GM19035 (cell line): ENCODE measurements around the gene SLC38A10.

ENCODE experiments used
- ATAC-seq: cut with Tn5 transposase; IDR thresholded peaks from one replicate; pipeline ENCODE4 v1.9.1; 2021; ENCODE audit not compliant: unreplicated experiment

The SLC38A10 gene

GRCh38 chr17:81299846-81300585 lies 4.9 kb upstream of the SLC38A10 start:
- no peak for ATAC-seq

- ATAC-seq: no peak
Observed at GRCh38 chr17:81298991-81299738, 4.1 kb upstream of the SLC38A10 start.

GRCh38 chr17:81298325-81298990 lies 3.4 kb upstream of the SLC38A10 start:
- ATAC-seq: no peak

GRCh38 chr17:81295676-81296381 lies 722 bp upstream of the SLC38A10 start:
- ATAC-seq: peak; percentile 9

DNA sequence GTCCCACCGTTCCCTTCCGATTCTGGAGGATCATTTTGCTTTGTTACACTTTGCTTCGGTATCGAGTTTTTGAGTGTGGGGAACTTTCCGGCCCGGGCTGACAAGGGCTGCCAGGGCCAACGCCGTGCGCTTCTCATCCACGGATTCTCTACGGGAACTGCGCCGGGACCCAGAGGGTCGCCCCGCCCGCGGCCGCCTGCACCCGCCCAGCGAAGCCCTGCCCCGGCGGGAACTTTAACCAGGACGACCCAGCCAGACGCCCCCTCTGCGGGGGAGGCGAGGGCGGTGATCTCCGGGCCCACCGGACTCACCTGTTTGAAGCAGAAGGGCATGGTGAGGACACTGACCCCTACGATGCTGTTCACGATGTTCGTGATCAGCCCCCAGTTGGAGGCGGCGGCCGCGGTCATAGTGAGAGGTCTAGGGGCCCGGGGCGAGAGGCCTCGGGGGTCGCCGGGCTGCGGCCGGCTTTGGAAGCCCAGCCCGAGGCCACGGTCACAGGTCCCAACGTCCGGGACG lies 536 bp downstream of the SLC38A10 start:
- ATAC-seq: peak; percentile 7

DNA sequence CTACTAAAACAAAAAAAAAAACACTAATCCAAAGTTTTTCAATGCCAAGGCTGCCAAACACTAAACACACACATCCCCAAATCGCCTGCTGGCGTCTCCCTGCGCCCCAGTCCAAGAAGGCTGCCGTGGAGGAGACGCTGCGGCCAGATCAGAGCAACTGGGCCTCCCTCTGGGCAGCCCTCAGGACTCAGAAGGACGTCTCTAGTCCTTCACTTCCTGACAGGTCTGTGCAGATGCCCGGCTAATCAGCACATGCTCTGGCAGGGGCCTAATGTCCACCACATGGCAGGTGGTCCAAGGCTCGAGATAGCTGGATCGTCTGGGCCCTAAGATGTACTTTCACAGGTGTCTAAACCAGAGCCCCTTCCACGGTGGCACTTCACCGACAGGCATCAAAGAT lies 2.7 kb downstream of the SLC38A10 start:
- ATAC-seq: no peak

GRCh38 chr17:81291662-81292061 lies 3.4 kb downstream of the SLC38A10 start:
- ATAC-seq: no peak

GRCh38 chr17:81290230-81290629 lies 4.9 kb downstream of the SLC38A10 start:
- no peak for ATAC-seq

GRCh38 chr17:81289627-81290026 lies 5.5 kb downstream of the SLC38A10 start:
- no peak for ATAC-seq

GRCh38 chr17:81288715-81289114 lies 6.4 kb downstream of the SLC38A10 start:
- ATAC-seq: no peak

GRCh38 chr17:81287741-81288430 lies 7.2 kb downstream of the SLC38A10 start:
- ATAC-seq: no peak

DNA sequence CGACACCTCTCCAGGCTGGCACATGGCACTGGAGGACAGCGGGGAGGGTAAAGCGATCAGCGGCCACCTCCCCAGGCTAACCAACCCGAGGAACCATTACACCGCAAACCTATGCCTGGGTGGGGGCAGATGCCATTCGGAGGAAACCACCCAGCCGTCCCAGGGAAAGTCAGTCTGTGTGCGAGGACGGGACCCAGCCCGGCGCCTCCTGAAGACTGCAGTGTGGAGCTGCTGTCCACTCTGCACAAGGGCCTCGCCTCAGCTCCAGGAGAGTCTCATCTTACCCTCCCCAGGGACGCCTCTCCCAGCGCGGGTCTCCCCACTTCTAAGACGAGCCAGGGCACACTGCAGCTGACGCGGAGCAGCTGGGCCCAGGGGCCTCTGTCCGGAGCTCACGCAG lies 8.0 kb downstream of the SLC38A10 start:
- no peak for ATAC-seq

DNA sequence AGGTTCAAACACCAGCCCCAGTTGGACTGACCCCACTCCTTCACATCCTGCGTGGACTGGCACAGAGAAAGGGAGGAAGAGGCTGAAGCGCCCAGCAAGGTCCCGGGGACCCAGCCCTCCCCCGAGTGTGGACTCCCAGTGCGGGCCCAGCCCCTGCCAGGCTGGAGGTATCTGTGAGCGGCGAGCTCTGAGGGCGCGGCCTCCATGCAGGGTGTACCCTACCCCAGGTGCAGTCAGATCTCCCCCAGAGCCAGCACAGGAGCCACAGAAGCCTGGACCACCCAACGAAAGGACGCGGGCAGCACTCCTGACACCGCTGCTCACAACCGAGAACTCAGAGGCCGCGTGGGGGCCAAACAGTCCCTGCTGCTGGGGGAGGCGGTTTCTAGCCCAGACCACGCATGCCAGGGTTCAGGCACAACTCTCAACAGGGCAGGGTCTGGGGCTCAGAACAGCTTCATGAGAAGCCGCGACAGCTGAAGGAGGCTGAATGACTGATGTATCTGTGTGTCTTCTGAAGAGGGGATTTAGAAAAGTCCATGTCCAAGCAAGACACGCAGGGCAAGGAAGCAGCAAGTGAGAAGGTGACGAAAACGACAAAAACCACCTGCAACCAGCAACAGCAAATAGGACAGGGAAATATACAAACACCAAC lies 8.5 kb downstream of the SLC38A10 start:
- ATAC-seq: no peak

DNA sequence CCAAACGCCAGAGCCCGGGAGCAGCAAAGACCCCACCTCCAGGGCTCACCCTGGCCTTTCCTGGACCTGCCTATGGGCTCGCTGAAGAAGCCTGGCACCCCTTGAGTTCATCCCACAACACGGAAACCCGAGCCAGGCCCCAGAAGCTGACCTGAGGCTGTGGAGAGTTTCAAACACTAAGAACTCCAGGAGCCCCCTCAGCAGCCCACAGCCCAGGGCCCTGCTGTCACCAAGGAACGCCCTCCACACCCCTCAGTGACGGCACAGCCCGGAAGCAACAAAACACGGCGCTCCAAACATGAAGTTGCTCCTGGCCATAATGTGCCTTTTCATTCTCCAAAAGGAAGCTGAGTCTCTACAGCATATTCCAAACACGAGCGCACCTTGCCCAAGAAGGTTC lies 9.2 kb downstream of the SLC38A10 start:
- no peak for ATAC-seq

DNA sequence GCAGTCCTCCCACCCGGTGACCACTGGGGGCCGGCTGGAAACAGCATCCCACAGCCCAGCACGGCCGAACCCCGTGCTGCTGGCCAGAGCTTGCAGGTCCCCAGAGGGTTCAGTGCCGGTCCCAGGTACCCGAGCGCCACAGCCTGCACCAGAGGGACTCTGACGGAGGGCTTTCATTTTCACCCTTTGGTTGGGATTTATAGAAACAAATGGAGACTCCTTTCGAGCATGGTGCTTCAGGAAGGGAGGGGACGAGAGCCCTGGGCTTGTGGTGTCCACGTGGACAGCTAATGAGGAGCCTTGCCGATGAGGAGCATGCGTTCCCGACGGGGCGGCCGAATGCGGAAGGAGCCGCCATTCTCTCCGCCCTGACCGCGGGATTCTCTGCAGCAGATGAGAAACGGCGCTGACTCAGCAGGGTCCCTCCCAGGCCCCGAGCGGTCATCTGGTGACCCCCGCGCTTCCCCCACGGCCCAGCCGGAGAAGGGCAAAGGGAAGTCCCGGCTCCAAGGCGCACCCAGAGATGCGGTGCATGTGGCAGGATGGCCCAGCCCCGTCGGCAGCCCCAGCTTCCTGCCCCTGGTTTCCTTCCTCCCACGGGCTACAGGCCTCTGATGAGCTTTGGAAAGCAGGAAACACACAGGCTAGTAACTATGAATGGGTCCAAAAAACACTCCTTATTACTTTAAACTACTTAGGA lies 9.8 kb downstream of the SLC38A10 start:
- no peak for ATAC-seq

DNA sequence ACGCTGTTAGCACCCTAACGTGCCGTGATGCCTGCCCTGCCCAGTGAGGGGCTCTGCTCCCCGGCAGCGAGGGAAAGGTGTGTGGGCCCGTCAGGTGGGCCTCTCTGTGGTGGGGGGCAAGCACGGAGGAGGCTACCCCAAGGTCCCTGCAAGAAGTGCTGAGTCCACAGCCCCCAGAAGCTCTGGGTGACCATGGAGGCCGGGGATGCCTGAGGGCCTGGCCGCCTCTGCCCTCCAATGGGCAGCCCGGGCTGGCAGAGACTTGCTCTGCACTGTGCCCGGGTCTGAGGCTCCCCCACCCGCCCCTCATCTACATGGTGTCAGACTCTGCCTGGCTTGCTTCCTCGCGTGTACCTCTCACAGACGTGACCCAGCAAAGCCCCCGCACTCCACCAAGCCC lies 12.2 kb downstream of the SLC38A10 start:
- no peak for ATAC-seq

DNA sequence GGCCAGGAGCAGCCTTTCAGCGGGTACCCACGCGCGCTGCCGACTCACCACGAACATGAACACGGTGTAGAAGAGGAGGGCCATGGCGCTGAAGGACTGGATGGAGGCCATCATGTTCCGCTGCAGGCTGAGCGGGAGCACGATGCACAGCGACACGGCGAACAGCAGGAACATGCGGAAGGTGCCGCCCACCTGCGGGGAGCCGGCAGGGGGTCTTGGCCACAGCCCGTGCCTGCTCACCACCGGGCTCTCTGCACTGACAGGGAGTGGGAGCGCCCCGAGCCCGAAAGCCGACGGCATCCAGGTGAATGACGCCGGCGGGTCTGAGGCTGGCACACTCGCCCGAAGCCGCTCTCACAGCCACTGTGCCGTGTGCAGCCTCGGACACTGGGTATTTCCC lies 13.0 kb downstream of the SLC38A10 start:
- no peak for ATAC-seq

DNA sequence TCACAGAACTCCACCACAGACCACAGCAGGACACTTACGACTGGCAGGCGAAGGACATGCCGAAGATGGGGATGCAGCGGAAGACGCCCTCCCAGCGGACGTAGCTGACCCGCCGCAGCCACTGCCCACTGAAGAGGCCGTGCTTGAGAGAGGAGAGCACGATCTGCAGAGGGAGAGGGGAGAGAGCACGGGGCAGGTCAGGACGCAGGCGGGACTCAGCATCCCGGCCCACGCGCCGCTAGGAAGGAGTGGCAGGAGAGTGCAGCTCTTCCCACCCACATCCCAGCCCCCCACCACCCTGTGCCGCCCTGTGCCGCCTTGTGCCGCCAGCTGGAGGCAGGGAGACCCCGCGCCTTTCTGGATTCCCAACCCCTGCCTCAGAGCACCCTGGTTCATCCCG lies 14.5 kb downstream of the SLC38A10 start:
- no peak for ATAC-seq
